Bronchial smooth muscle cell (primary cell): Measurements from ENCODE around the gene SNX7. TPM values are rescaled to one million over a fixed set of nuclear protein-coding genes. Genes with fewer than 3 reads are reported as not detected.

Source experiments
- total RNA-seq: library from RNA; depleted of rRNA; stranded (reverse); fragments of >200 nt; gene quantifications from 2 replicates; pipeline ENCODE4 v1.2.1, GENCODE V29; 2014

SNX7 gene
- total RNA-seq, result 41.7 and 47.8 TPM in 2 replicates

GRCh38 chr1:98661544-98662355 lies at the start of gene SNX7:
Gene SNX7 (plus strand): TSS chr1:98661721. CDS start chr1:98661732, 11 bp downstream.

